ENCODE results near the gene GHRL.

- TF ChIP-seq CTCF (conservative IDR thresholded peaks at IDR 0.05; ENCODE audit: low read length) (no peak), EZH2phosphoT487 (IDR thresholded peaks at IDR 0.05; ENCODE audit: borderline replicate concordance, low read depth, low read length) (no peak)
Observed at GRCh38 chr3:10248984-10249748, 43.6 kb downstream of the GHRL start.
